Measurements from ENCODE around the gene CLDN20. TPM values are rescaled to one million over a fixed set of nuclear protein-coding genes. Genes with fewer than 3 reads are reported as not detected.
"Not testable (repeated sequence)": the region's sequence is repeated elsewhere in the genome, so short reads cannot be mapped to it uniquely, and the experiment has no call there.

Gene CLDN20, protein sequence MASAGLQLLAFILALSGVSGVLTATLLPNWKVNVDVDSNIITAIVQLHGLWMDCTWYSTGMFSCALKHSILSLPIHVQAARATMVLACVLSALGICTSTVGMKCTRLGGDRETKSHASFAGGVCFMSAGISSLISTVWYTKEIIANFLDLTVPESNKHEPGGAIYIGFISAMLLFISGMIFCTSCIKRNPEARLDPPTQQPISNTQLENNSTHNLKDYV
- total RNA-seq: not detected in 2 replicates

DNA sequence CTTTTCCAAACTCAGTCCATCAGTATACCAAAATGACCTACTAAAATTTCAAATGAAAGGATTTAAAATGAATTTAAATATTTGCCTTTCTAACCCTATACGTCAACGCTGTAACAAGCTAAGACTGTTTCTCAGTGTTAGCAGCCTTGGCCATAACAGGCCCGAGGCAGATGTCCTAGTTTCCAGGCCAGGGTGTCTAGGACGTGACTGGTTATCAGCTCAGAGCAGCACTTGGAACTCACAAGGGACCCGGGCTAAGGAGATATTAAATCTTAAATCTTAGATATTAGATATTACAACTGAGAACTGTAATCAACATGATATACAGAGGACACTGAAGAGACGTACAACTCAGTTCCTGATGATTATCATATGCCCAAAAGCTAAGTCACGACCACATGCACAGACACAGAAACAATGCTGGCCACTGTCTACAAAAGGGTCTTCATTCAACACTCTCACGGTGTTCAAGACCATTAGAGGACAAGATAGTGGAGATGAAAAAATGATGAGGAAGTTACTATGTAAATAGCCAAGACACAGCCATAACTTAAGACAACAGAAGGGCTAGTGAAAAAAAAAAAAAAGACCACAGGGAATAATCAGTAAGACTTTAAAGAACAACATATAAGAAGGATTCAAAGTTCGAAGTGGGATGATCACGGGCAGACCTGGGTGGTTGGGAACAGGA, at the start of gene CLDN20:
Gene CLDN20, plus strand, starts transcription at position 641 of the 691 bp plus-strand sequence. CDS start 11,707 bp downstream, outside the sequence.
- intact Hi-C loops (cut with micrococcal nuclease): no loop called here

DNA sequence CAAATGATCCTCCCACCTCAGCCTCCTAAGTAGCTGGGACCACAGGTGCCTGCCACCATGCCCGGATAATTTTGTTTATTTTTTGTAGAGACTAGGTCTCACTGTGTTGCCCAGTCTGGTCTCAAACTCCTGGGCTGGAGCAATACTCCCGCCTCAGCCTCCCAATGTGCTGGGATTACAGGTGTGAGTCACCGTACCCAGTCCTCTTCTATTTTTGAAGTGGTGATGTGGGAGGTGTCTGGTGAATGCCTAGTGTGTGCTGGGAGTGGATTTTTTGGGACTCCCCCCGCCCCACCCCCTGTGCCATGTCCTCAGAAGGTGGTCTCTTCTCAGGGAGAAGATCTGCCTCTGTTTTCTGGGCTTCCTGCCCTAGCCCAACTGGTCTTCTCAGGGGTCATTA, 47.9 kb upstream of the CLDN20 start:
- intact Hi-C loops (cut with micrococcal nuclease): no loop called here

DNA sequence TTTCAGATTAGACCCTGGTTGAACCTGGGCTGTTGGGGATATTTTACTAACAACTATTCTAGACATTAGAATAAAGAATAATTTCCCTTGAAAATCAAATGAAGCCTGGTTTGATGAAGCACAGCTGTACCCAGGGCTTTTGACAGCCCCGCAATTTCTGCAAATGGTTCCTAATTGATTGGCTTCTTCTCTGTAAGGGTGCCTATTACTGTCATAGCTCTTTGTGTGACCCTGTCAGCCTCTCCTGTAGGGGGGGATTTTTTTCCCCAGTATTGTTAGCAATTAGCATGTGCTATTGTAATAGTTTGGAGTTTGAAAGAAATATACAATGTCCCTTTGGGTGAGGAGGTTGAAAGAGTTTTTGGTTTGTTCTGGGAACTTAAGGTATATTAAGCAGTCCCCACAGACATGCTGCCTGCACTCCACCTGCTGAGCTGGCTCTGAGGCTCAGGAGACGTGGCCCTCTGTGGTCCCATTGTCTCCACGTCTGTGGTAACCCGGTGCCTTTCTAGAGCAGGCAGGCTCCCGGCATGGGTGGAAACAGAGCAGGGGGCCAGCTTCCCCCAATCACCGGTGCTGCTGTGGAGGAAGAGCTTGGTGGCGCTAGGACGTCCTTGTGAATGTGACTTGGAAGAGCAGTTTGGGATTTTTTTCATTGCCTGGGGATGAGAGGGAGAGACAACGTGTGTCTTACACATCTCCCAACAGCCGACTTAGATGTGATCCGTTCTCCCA, 47.3 kb upstream of the CLDN20 start:
- intact Hi-C loops (cut with micrococcal nuclease): no loop called here

DNA sequence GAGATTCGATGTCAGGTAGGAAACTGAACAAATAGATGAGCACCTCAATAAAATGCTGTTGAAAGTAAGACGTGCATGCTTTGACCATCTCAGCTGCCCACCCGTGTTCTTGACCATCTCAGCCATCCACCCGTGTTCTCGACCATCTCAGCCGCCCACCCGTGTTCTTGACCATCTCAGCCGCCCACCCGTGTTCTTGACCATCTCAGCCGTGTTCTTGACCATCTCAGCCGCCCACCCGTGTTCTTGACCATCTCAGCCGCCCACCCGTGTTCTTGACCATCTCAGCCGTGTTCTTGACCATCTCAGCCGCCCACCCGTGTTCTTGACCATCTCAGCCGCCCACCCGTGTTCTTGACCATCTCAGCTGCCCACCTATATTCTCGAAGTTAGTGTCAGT, 45.1 kb upstream of the CLDN20 start:
- intact Hi-C loops (cut with micrococcal nuclease): not testable (repeated sequence)

DNA sequence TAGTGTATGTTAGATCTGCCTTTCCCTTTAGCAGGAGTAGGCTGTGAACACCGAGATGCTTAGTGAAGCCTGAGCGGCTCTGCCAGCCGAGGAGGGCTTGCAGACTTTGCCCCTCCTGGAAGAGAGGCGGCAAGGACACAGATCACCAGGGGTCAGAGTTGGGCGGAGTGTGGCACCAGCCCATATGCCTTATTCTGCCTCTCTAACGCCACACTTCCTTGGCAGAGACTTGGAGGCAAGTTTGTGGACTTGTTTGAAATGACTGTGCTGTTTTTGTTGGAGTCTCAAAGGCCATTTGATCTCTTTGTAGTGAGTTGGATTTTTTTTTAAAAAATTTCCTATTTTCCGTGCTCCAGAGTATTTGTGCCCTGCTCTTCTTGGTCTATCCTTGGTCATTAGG, 44.5 kb upstream of the CLDN20 start:
- intact Hi-C loops (cut with micrococcal nuclease): no loop called here

DNA sequence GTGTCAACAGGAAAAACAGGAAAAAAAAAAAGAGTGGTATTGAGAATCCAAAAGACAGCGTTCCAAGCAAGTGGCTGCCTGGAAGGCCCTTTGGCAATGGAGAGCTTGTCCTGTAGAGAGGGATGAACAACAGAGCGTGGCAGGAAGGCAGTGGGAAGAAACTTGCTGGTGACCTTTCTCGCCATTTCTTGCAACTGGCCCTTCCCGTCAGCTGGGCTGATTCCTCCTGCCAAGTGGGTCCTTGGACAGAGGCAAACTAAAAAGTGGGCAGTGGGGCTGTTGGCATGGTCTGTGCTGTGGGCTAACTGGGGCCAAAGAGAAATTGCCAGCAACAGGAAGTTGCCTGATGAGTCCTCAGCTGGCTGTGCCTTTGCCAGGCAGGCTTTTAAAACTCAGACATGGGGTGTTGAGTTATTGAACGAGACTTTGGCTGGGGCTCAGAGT, 43.9 kb upstream of the CLDN20 start:
- intact Hi-C loops (cut with micrococcal nuclease): no loop called here

DNA sequence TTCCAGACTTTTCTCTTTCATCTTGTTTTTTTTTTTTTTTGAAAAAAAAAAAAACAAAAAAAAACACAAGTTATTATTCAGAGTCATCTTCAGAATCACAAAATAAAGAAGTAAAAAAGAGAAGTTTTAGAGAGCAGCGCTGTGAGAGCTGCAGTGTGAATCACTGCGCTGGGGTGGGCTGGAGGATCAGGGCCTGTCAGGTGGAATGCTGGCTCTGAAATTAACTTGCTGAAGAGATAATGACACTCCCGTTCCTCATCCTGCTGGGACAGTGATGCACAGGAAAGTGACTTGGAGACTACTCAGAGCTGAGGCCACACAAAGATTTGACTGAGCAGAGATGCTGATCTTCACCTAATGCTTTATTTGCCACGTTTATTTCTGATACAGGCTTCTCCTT, 42.7 kb upstream of the CLDN20 start:
- intact Hi-C loops (cut with micrococcal nuclease): no loop called here

DNA sequence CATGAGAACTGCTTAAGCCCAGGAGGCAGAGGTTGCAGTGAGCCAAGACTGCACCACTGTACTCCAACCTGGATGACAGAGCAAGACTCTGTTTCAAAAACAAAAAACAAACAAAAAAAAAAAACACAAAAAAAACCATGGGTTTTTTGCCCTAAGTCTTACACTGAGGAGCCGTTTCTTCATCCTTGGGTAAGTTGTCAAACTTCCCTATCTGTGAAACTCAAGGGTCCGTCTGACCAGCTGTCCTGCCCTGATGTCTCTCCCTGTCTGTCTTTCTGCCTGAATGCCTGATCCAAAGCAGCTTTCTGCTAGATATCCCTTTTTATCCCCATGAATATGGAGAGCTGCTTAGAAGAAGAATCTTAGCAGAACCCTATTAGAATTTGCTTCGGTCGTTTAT, 41.3 kb upstream of the CLDN20 start:
- intact Hi-C loops (cut with micrococcal nuclease): no loop called here

DNA sequence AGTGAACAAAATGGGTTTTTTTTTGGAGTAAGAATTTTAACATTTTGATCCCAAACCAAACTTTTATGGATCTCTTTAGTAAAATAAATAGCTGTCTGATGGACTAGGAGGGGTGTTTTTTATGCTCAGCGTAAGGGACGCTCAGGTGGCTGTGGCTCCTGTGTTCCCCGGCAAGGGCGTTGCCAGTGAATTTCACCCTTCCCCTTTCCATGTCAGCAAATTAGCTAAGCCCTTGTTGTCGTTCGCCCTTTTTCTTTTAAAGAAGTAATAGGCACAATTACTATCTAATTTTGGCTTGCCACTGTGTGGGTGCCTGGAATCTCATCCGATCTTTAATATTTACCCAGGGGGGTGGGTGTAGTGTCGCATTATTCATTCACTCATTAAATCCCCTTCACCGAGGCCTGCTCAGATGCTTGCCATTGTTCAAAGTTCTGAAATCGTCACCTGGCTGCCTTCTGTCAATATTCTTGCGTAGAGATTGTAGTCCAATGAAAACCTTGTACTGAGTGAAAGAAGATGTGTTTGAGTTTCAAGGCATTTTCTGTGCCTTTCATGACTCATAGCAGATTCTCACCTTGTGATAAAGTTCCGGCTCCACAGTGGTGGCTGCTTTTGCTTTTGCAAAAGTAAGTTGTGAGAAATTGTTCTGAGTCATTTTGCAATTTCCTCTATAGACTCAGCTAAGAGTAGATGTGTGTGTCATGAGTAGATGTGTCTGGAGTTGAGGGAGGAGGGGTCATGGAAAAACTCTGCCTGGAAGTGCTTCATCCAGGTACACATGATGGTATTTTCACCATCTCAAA, 40.0 kb upstream of the CLDN20 start:
- intact Hi-C loops (cut with micrococcal nuclease): loop anchor here (1.0 to 2.0 kb wide), 3 partner anchors 35 to 91 kb away; partner anchors contain the start of gene TFB1M

DNA sequence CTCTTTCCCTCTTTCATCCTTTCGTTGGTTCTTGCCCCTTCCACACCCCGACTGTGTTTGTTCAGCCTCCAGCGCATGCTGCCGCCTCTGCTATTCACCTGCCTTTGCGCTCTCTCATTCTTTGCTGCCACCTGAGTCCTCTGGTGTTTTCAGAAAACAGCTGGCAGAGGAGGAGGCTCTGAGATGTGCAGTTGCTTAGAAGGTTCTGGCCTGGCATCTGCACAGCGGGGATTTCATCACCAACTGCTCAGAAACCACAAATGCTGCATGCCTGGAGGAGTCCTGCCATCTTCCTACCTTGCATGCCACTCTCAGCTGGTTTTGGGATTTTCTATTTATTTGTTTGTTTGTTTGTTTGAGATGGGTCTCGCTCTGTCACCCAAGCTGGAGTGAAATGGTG, 39.2 kb upstream of the CLDN20 start:
- intact Hi-C loops (cut with micrococcal nuclease): loop anchor here (1.0 to 2.0 kb wide), 3 partner anchors 35 to 90 kb away; partner anchors contain the start of gene TFB1M

DNA sequence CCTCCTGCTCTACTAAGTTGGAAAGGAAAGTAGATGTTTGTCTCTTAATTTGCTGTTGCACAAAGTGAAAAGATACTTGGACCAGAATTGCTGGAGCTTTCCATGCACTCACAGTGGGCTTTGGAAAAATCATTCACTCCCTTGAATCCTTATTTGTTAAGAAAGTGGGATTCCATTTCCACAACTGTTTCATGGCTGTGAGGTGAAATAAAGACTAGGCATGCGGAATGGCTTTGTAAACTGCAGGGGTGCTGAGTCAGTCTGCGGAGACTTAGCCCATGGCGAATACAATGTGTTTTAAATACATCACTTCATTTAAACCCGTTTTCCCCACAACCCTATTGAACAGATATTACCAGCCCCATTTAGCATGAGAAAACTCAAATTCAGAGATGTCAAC, 36.8 kb upstream of the CLDN20 start:
- intact Hi-C loops (cut with micrococcal nuclease): no loop called here

DNA sequence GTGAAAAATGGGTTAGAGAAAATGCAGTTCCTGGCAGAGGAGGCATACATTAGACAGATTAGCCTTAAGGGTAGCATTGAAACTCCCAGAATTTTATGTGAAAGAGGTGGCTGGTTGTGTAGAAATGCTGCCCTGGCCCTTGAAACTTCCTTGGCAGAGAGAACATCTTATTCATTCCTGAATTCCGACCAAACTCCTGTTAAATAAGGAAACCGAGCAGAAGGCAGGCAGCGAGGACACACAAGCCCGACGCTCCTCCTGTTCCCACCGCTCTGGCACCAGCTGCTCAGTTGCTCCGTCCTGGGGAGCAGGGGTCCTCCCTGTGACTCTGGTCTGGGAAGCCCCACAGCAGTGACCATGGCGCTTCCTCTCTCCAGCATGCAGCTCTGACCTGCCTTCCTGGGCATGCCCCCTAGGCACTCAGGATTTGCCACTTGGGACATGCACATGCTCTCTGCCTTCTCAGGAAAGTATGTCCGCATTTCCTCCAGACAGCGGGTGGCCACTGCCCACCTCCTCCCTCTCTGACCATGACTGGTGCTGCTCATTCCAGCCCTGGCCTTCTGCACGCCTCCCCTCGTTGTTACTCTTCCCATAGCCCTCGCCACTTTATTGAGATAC, 35.2 kb upstream of the CLDN20 start:
- intact Hi-C loops (cut with micrococcal nuclease): no loop called here

DNA sequence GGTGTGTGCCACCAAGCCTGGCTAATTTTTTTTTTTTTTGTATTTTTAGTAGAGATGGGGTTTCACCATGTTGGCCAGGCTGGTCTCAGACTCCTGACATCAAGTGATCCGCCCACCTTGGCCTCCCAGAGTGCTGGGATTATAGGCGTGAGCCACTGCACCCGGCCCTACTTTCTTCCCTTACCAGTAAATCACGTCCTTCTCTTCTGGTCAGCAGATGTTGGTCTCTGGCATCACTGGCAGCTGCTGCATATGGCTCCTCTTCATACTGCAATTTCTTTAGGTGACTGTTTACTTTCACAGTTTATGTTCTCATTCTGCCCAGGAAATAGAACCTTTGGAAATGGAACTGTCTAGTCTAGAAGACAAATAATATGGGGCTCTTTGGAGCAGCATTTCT, 32.8 kb upstream of the CLDN20 start:
- intact Hi-C loops (cut with micrococcal nuclease): not testable (repeated sequence)

DNA sequence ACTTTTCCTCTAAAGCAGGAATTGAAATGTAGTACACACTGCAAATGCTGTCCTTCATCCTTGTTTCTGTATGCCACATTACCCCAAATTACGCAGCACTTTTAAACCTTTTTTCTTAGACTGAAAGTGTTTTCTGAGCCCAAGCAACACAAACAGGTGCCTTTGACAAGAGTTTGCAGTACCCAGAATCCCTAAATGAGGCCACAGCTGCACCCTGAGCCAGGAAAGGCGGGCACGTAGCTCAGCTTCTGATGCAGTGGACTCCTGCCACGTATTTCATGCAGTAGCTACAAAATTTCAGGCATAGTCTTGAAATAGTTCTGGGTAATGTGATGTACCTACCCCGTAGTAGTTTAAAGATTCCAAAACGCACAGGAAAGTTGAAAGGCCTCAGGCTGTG, 31.0 kb upstream of the CLDN20 start:
- intact Hi-C loops (cut with micrococcal nuclease): no loop called here

DNA sequence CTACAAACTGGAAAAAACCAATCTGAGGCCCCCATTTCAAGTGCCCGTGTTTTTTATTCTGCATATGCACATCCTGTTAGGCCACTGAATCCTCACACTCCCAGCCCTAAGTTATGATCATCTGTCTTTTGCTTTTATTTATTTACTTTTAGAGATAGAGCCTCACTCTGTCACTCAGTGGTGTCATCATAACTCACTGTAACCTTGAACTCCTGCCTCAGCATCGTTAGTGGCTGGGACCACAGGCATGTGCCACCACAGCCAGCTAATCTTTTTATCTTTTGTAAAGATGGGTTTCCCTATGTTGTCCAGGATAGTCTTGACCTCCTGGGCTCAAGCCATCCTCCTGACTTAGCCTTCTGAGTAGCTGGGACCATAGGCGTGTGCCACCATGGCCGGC, 29.6 kb upstream of the CLDN20 start:
- intact Hi-C loops (cut with micrococcal nuclease): no loop called here

DNA sequence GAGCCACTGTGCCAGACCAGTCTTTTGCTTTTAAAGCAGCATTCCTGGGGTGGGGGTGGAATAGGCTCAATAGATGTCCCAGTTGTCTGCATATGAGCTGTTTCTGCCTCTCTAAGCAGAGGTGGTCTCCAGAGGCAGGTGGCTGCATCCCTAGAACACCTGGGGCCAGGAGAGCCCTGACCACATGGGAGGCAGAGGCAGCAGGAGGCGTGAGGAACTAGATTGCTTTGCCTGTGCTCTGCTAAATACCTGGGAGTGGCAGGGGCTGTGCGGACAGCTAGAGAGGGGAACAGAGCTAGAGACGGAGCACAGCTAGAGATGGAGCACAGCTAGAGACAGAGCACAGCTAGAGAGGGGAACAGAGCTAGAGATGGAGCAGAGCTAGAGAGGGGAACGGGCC, 29.1 kb upstream of the CLDN20 start:
- intact Hi-C loops (cut with micrococcal nuclease): no loop called here

DNA sequence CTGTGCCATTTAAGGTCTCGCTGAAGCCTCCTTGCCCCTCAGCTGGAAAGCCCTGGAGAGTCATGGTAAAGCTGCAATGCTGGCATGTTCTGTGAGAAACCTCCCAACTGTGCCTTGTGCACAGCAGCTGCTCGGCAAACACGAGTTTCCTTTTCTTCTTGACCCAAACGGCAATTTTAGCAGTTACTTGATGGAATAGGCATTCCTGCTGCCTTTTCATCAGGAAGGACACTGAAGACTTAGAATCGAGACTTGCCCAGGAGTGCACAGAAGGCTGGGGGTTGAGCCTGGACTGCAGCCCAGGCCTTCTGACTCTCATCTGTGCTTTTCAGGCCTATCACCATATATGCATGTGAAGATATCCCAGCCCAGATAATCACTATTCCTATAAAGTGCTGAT, 28.7 kb upstream of the CLDN20 start:
- intact Hi-C loops (cut with micrococcal nuclease): no loop called here

DNA sequence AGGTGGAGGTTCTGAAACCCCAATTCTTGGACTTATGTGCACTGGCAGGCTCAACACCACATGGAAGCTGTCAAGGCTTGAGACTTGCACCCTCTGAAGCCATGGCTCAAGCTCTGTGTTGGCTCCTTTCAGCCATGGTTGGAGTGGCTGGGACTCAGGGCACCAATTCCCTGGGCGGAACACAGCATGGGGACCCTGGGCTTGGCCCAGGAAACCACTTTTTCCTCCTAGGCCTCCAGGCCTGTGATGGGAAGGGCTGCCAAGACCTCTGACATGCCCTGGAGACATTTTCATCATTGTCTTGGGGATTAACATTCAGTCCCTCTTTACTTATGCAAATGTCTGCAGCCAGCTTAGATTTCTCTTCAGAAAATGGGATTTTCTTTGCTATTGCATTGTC, 26.2 kb upstream of the CLDN20 start:
- intact Hi-C loops (cut with micrococcal nuclease): no loop called here

DNA sequence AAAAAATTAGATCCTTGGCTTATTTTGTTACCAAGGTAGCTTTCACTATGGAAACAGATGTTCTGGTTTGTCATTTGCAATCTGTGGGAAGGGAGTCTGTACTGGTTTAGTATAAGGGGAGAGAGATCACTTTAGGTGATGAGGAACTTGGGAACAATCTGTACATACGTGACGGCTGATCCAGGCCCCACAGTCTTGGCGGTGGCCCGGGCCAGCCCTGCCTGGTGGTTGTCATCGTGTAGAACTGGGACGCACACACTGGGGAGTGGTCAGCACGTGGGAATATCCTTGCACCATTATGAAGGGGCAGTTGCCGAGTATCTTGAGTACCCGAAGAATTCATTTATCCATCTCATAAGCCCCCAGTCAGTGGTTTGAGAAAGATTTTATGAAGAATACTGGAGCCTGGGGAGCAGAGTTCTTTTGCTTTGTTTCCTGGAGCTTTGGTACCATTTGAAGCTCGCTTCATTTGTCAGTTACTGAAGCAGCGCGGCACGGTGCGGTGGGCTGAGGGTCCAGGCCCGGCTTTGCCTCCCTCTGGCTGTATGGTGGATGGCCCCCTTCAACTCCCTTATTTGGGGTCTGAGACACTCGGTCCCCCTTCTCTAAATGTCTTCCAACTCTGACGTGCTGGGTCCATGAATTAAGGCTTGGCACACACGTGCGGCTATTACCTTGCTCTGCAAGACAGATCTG, 22.8 kb upstream of the CLDN20 start:
- intact Hi-C loops (cut with micrococcal nuclease): no loop called here

DNA sequence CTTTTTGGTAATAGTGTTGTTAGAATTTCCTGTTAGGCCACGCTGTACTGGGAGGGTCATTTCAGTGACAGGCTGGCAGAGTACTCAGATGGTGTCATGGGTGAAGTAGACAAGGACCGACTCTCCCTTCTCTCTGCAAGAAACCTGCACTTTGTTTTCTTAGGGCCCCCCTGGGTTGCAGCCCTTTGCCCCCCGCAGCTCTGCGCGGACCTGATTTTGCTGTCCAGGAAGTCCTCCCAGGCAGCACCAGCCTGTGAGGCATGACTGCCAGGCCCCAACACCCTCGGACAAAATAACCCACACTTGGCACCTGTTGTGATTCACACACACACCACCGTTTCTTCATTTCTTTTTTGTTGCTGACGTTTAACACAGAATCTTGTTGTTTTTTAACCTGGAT, 21.8 kb upstream of the CLDN20 start:
- intact Hi-C loops (cut with micrococcal nuclease): no loop called here
